IPS-NIHi11 (cell line): Measurements from ENCODE around the gene FAM222B.
"Not testable (repeated sequence)": the region's sequence is repeated elsewhere in the genome, so short reads cannot be mapped to it uniquely, and the experiment has no call there.

Source experiments
- DNase-seq: peaks from one replicate; pipeline ENCODE4 v3.0.0; 2012; ENCODE audit warnings: mixed read lengths, low spot score

FAM222B gene

DNA sequence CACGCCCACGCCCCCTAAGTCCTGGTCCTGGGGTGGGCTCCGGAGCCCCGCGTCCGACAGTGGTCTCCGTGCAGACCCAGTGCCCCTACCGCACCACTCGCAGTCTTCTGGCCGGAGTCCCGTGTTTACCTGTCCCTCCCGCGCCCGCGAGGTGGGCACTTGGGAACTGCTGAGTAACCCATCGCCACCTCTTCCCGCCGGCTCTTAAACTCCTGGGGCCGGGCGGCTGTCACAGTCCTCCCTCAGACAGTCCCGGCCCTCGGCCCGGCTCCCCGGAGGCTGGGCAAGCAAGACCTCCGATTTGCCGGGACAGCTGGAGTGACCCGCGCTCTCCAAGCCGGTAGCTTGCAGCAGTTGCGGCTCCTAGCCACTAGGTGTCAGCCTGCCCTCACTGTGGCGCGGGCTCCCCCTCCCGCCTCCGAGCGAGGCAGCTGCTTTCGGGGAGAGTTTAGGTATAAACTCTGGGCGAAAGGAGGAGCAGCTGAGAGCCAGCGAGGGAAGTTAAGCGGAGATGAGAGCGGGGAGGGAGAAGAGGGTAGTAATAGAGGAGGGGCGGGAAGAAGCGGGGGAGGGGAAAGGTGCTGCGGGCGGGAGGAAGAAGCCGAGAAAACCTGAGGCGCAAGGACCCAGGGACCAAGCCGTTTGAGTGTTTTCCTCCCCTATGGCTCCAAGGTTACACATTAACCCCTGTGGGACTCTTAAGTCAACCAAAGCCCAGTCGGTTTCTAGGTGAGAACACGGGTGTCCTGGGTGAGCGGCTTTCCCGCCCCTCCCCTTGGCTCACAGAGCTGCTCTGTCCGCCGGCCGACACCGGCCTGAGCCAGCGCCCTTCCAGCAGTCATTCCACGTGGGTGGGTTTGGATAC is 115.7 kb downstream of the FAM222B start:
- peak; percentile 73 for DNase-seq

DNA sequence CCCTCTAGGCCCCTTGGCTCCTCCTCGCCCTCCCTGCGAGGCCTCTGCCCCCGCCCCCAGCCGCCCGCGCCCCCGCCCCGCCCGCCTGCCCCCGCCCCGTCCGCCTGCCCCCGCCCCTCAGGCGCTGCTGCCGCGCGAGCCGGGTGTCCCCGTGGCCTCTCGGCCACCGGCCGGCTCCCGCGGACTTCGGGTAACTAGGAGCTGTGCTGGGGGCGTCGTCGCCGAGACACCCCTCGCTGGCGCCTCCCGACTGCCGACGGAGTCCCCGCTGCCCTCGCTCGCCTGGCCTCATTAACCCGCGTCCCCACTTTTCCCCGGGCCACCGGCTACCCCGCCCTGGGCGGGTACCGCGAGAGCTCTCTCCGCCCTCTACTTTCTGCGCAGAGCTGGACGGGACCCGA is 116.4 kb downstream of the FAM222B start, which contains the start of gene TLCD1:
Gene TLCD1, minus strand, starts transcription at position 8 of the 401 bp plus-strand sequence. CDS start 136 bp downstream, outside the sequence.
- DNase-seq = peak; percentile 47

DNA sequence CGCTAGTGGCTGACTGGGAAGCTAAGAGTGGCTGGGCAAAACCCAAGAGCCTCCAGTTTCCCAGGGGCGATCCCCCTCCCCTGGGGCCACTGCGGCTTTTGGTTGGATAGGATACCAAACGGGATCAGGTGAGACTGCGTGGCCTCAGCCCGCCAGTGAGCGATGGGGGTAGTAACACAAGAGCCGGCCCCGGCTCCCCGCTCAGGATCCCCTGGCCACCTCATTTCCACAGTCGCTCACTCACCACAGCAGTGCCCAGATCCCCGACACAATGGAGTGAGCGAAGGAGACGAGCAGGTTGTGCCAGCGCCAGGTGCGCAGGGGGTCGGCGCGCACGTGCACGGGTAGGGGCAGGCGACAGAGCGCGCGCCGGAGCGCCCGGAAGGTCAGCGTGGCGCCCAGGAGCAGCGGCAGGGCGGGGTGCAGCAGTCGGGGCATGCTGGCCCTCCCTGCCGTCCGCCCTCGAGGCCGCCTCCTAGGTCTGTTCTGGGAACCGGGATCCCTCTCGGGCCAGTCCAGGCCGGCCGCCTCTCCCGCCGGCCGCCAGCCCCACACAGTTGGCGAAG is 116.8 kb downstream of the FAM222B start:
- peak; percentile 68 for DNase-seq

DNA sequence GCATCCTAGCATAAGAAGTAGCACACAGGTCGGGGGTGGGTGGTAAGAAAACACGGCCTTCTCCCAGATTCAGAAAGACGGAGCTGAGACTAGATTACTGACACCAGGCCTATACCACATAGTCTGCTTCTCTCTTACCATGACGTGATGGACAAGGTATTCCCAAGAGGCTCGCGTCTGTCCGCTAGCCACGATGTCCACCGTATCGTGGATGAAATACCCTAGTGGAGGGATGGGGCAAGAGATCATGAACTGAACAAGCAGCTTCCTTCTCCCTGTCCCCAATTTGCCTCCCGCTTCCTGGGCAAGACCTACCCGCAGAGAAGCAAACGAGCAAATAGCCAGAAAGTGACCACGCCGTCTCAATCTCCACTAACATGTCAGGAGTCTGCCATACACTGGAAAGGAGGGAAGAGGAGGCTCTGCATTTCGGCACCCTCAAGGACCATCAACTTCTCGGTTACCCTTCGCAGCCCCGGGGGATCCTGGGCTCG is 117.4 kb downstream of the FAM222B start:
- DNase-seq = no peak

DNA sequence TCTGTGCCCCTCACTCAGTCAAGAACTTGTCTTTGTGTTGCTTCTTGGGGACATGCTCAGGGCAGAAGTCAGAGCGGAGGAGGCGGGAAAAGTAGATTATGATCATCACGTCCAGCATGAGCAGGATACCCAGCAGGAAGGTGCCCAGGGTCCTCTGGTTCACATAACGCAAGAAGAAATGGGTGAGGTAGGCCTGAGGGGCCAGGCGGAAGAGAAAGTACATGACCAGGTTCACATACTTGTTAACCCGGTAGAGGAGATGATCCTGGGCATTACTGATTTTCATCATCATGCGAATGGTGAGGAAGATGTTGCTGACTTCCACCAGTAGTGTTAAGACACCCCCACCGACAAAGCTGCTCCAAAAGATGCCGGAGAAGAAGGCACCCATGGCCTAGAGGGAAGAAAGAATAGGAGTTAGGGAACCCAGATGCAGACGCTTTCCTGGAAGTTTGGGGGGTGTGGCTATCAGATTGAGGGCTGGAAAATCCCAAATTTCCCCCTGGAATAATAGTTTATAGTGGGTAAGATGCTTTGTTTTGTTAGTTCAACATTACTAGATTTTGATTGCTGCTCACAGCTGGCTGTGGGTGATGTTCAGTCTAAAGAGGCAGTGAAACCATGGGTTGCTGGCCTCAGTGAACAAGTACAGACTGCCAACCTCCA is 118.0 kb downstream of the FAM222B start:
- no peak for DNase-seq

DNA sequence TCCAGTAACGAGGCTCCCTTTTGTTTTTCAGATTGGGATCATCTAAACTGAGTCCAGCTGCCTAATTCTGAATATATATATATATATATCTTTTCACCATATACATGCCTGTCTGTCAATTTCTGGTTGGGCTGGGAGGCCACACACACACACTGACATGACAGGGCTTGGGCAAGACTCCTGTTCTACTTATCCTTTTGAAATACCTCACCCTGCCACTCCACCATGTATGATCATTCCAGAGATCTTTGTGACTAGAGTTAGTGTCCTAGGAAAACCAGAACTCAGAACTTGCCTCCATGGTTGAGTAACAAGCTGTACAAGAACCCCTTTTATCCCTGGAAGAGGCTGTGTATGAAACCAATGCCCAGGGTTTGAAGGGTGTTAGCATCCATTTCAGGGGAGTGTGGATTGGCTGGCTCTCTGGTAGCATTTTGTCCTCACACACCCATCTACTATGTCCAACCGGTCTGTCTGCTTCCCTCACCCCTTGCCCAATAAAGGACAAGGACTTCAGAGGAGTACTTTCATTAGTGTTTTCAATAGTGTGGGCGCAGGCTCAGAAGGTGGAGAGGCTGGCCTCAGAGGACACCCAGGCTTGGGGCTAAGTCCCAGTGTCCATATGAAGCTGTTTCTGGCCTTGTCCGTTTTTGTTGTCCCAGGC is 118.6 kb downstream of the FAM222B start:
- not testable (repeated sequence) for DNase-seq

DNA sequence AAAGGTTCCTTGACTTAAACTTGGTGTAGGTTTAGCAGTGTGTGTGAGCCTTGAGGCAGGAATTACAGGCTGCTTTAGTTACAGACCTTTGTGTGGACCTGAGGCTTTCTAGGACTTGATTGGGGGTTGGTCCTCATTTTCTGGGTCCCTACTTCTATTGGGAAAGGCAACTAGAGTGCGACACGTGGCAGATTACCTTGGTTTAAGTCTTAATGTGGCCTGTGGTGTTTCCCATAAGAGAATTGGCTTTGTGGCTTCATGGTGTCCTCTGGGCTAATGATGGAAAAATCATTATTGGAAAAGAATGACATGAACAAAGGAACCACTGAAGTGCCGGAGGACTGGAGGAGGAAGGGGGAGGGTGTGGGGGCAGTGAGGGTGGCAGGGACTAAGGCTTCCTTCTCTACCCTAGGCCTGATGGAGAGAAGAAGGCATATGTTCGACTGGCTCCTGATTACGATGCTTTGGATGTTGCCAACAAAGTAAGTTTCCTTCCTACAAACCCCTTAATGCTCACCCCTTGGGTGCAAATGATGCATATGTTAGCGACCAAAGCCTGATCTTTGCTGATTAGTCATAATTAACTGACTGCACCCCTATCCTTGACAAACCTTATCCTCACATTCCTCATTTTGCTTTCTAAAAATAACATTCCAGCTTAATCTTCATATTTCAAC is 119.3 kb downstream of the FAM222B start:
- DNase-seq = no peak

DNA sequence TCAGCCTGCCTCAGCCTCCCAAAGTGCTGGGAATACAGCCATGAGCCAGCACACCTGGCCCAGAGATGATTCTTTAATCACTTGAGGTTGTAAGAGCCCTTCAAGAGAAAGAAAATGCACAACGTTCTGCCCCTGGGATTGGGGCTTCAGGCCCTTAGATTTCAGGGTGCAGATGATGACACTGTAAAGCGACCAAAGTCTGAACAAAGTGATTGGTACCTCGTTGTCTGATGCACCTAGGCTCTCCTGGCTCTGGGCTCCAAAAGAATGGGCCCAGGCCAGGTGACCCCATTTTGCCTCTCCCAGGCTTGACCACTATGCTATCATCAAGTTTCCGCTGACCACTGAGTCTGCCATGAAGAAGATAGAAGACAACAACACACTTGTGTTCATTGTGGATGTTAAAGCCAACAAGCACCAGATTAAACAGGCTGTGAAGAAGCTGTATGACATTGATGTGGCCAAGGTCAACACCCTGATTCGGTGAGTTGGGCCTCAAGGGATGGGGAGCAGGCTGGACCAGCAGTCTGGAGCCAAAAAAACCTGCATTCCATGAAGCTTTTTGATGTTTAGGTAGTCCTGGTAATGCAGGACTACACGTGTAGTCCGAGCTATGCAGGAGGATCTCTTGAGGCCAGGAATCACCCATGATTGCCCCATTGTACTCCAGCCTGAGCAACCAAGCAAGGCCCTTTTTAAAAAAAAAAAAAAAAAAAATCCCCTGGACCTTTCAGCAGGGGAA is 120.0 kb downstream of the FAM222B start:
- no peak for DNase-seq

DNA sequence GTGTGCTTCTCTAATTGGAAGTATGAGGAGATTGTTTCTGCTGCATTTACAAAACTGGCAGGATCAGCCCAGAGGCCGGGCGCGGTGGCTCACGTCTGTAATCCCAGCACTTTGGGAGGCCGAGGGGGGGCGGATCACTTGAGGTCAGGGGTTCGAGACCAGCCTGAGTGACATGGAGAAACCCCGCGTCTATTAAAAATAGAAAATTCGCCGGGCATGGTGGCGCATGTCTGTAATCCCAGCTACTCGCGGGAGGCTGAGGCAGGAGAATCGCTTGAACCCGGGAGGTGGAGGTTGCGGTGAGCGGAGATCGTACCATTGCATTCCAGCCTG is 121.6 kb downstream of the FAM222B start:
- DNase-seq = not testable (repeated sequence)

DNA sequence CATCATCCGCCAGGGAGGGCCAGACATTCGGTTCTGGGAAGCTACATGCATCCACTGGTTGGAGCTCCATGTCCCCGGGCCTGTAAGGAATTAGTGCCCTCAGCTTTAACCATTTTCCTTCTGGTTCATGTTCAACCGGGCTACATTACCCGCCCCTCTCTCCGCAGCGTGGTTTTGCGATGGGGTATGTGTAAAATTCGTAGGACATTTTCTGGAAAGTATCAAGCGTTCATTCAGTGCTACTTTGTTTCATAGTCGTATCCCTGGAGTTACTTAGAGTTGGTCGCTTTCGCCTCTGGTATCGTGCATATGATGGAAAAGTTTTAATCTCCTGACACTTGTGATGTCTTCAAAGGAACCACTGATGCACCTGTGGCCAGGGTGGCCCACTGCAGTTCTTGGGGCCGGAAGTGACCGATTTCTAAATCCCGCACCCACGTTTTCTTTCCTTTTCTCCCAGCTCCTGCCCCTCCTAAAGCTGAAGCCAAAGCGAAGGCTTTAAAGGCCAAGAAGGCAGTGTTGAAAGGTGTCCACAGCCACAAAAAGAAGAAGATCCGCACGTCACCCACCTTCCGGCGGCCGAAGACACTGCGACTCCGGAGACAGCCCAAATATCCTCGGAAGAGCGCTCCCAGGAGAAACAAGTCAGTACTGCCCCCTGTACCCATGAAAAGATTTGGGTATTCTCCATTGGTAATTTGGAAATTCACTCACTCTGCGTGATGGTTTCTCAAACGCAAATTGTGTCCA is 122.2 kb downstream of the FAM222B start:
- DNase-seq = no peak

DNA sequence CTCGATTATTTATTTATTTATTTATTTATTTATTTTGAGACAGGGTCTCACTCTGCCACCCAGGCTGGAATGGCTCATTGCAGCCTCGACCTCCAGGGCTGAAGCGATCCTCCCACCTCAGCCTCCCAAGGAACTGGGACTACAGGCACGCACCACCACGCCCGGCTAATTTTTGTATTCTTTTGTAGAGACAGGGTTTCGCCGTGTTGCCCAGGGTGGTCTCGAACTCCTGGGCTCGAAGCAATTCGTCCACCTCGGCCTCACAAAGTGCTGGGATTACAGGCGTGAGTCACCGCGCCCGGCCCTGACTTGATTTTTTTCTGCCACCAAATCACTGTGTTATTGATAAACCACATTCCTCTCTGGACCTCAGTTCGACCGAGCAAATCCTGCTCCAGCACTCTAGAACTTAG is 123.6 kb downstream of the FAM222B start:
- DNase-seq = no peak

DNA sequence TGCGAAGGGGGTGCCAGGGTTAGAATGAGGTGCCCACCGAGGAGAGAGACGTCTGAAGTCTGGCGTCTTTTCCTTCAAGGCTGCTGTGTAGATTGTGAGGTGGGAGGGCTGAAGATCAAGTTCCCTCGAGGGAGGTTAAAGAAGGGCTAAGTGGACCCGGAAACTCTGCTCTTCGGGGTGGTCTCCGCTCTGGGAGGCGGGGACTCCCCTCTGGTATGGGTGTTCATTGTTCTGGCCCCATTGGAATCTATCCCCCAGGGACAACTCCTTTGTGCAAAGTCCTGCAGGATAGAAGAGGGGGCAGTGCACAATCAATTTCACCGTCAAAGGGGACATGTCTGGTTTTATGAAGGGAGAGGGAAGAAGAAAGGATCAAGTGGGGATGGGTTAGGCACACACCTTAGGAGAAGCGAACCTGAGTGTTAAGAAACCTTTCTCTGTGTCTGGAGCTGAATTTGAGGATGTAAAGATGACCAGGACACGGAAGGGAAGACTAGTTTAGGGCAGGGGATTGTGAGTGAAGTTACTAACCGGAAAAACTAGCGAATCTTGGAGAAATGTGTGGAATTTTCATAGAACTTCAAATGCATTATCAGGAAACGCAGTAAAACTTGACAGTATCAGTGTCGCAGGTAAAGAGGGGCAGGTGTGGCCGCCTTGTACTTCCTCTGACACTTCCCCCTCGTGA is 124.1 kb downstream of the FAM222B start:
- no peak for DNase-seq

DNA sequence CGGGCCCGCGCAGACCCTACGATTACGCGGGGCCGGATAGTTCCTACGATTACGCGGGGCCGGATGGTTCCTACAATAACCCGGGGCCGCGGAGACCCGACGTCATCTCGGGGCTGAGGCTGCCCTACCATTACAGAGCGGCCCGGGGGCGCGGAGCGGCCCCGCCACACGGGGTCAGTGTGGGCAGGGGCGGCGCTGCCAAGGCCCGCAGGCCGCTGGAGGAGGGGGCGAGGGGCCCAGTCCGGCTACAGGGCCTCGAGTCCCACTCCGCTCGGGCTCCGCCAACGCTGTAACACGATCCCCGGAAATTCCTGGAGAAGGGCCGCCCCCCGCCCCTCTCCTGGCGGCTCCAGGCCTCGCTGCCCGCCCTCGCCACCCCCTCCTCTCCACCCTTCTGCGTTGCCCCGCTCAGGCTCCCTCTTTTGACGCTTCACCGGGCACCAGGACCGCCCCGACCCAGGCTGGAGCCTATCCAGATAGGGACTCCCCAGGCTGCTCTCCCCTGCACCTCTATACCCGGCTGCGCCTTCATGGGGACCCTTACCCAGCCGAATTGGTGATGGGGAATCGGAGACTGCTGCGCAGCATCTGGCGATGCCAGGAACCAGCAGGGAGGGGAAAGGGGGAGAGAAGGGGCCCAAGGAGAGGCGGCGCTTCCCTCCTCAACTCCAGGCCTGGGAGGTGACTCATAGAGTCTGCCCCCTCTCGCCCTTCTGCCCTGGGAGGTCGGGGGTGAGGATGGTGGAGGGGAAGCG is 124.8 kb downstream of the FAM222B start, which contains the start of gene RAB34:
Gene RAB34, minus strand, starts transcription at position 291 of the 755 bp plus-strand sequence. CDS start 602 bp downstream, outside the sequence.
- peak; percentile 78 for DNase-seq

DNA sequence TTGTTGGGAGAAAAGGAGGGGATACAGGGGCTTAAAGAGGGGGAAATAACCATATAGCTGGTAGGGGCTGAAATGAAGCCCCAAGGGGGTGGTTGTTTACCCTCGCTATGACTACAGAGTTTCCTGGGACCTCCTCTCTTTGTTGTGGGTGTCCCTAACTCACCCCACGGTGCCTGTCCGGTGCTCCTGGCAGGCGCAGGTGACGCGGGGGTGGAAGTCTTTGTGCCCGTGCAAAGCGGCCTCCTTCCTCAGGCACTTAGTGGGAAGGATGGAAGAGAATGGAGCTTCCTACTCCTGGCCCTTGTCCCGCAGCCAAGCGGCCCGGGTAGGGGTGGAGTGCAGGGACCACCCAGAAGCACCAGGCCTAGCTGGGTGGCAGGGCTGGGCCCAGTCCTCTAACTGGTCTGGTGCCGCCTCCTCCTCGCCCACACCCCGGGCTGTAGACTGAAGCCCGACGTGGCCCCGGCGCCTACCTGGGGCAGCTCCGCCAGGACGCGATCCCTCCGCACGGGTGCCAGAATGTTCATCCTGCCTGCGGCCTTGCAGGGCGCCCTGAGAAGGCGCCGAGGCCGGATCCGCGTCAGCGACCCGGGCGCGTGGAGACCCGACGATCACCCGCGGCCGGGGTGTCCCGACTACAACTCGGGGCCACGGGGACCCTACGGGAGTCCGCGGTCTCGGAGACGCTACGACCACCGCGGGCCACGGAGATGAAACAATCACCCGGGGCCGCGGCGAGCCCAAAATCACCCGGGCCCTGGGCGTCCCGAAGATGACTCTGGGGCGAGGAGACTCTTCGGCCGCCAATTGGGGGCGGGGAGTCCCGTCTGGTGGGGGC is 125.6 kb downstream of the FAM222B start:
- no peak for DNase-seq

DNA sequence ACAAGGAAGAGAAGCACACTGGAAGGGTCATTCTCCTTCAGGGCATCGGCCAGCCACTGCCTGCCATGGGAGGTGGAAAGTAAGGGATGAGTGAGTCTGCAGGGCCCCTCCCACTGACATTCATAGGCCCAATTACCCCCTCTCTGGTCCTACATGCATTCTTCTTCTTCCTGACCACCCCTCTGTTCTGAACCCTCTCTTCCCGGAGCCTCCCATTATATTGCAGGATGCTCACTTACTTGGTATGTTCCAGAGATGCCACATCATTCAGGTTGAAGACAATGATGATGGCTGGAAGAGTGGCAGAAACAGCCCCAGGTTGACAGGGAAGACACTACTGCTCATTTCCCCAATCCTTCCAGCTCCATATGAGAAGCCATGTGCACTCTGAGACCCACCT is 127.4 kb downstream of the FAM222B start:
- DNase-seq = no peak

DNA sequence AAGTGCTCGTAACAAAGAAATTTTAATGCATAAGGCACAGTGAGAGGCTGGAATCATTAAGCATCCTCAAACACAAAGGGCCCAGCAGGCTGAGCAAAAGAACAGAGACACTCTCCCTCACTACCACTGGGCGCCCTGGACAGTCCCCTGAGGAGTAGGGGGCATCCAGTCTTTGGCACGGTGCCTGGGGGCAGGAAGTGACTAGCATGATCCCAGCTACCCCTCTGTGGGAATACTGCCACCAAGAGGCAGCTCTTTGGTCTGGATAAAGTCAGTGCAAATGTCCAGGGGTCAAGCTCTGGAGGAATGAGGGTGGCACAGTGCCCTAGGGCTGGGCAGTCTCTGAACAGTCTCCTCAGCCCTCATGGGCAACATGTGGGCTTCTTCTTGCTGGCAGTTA is 128.3 kb downstream of the FAM222B start:
- no peak for DNase-seq

DNA sequence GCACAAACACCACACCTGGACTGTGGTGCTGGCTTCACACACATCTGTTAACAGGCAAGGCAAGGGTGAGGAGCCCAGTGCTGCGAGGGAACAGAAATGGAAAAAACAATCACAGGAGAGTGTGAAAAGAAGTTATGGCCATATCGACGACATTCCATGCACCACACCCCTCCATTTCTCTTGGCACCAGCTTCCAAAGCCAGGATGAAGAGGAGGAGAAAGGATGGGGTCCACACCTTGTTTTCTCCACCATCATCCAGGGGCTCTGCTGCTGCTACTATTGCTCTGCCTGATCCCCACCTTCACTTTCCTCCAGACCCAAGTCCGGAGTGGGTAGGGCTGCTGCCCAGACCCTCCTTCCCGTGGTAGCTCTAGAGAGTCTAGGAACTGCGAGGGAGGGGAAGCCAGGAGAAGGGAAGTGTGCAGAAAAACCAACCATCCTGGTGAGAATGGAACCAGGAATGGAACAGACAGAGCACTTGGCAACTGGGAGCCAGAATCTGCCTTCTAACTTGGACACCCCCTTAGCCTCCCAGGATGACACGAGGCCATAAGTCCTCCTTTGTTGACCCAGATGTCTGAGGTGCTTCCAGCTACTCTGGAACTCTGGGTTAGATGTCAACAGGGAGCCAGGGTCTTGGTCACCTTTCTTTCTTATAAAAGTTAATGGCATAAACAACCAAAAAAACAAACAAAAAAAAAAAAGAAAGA is 129.7 kb downstream of the FAM222B start:
- DNase-seq = no peak
